Measurements from ENCODE around the gene PIGQ. TPM values are rescaled to one million over a fixed set of nuclear protein-coding genes. Genes with fewer than 3 reads are reported as not detected.

PIGQ gene
- total RNA-seq (2012; rRNA removed), result 5.9 and 7.2 TPM in 2 replicates
- polyA plus RNA-seq (2012; rRNA removed), result 36.8 and 40.5 TPM in 2 replicates
- polyA plus RNA-seq (2012; cell fraction: cytosol; rRNA removed), result 16.5 and 38.0 TPM in 2 replicates
- polyA plus RNA-seq (2012; cell fraction: nucleus; rRNA removed; ENCODE audit: low replicate concordance), result 111 and 325 TPM in 2 replicates
- percentile 48 among the genes with signal in this experiment for Bru-seq, nascent RNA
- BruChase-seq, experiment 1, labeled RNA remaining after a 6-hour chase, result percentile 78 among the genes with signal in this experiment
- BruChase-seq, experiment 2, labeled RNA remaining after a 2-hour chase, result percentile 64 among the genes with signal in this experiment
- long read RNA-seq, transcript PIGQ-203 (11 exons, 3,006 nt), result major isoform, 6 of 21 reads
- long read RNA-seq, partial matches to known transcripts, result 5 of 21 reads
- long read RNA-seq, other reads (novel, unspliced or antisense), result 4 of 21 reads

DNA sequence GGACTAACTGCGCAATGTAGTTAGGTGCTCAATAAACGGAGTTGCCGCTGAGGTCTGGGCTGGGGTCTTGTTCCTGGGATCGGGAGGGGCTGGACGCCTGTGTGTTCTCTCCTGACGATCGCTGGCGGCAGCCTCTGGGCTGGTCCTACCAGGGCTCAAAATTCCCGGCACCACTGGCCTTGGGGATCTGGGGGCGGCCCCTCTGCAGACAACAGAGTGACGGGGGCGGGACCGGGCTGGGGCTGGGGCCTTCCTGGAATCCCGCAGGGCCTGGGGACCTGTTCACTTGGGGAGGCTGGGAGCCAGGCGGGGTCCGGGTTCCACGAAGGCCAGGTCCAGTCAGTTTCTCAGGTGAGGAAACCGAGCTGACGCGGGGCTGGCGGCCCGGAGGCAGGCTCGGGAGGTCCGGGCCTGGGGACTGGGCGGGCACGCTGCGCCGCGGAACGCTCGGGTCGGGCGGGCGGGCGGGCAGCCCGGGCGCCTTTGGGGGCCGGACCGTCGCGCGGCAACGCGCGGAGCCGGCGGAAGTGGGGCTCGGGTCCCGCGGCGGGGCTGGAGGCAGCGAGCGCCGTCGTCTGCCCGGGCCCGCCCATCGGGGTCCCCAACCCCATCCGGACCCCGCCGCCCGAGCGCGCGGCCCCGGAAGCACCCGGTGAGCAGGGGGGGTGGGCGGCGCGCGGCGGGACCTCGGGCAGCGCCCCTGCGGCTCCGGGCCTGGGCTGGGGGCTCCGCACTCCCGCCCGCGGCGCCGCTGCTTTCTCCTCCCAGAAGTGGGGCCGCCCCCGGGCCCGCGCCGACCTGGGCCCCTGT lies at the start of gene PIGQ:
Gene PIGQ (plus strand): TSS at position 524 of the 810 bp plus-strand sequence. CDS start 4,107 bp downstream, outside the sequence.
- peak within 1 kb of the TSS; percentile 88 for H2BK120ac ChIP-seq (ENCODE audit: low read depth, low read length)
- peak within 1 kb of the TSS; percentile 92 to 99 for H4K8ac ChIP-seq (ENCODE audit: low read depth in 2 of 2, low read length in 2 of 2)
- peaks cover 3 to 27% of the 10 kb centered on the region in 2 experiments; a peak in 2 of 4 replicates for H3K79me1 ChIP-seq (ENCODE audit: low read depth in 1 of 2, low read length in 2 of 2)
- H3K4me1 ChIP-seq (ENCODE audit: control insufficient read depth, insufficient read depth, low read length), result peaks cover 23% of the 10 kb centered on the region
- peaks cover 4% of the 10 kb centered on the region; the same call in 1 of the 2 replicates for H3K9me1 ChIP-seq (ENCODE audit: insufficient read depth, low read length)
- in situ Hi-C loops (cut with MboI; ENCODE audit: low sequenced_read_pairs) (no loop called here), intact Hi-C loops (cut with micrococcal nuclease) (no loop called here), dilution Hi-C loops (cut with HindIII; ENCODE audit: low sequenced_read_pairs, unreplicated experiment) (no loop called here)
- H3K4me2 ChIP-seq (ENCODE audit: low read depth, low read length), result peak within 1 kb of the TSS; percentile 82
- ATAC-seq (ENCODE audit: low read depth), result peak; percentile 84
- no peak; the same call in 1 of the 2 replicates for TF ChIP-seq POLR2A (IDR thresholded peaks at IDR 0.05; ENCODE audit: low read depth, low read length)
- no peak for TF ChIP-seq SMC3 (IDR thresholded peaks at IDR 0.05; ENCODE audit: low read depth, low read length)
- TF ChIP-seq MXI1 (IDR thresholded peaks at IDR 0.05; ENCODE audit: borderline replicate concordance, low read depth, low read length), result no peak
- no peak for TF ChIP-seq MAZ (IDR thresholded peaks at IDR 0.05; ENCODE audit: borderline replicate concordance, low read depth, low read length)
- no peak for TF ChIP-seq RFX5 (IDR thresholded peaks at IDR 0.05; ENCODE audit: low read depth, low read length)
- TF ChIP-seq MAFK (IDR thresholded peaks at IDR 0.05; ENCODE audit: low read depth, low read length), result no peak
- no peak within 1 kb of the TSS for H2BK15ac ChIP-seq (ENCODE audit: low read depth, low read length)
- H2AK5ac ChIP-seq (ENCODE audit: low read depth, low read length), result peak within 1 kb of the TSS; percentile 54; the same call in 1 of the 2 replicates
- ChIA-PET CTCF (no interaction called here), POLR2A (ENCODE audit: unreplicated experiment) (no interaction called here)
- peak within 1 kb of the TSS; percentile 93 for H3K4me3 ChIP-seq (ENCODE audit: insufficient read depth, low read depth, low read length)
- peaks cover 8% of the 10 kb centered on the region for H4K20me1 ChIP-seq (ENCODE audit: insufficient read depth, low read length)
- no peaks in the 10 kb centered on the region for H3K9me3 ChIP-seq (ENCODE audit: control insufficient read depth, insufficient read depth, low read length)
- H3K4ac ChIP-seq (ENCODE audit: low read depth, low read length), result peak within 1 kb of the TSS; percentile 93
- WGBS, 2 experiments (ENCODE audit: extremely low coverage in 2 of 2, insufficient read length in 1 of 2), result 1% methylated on average over 43 of the region's 87 CpGs; no CpG with 5 or more reads in 1 of the 2 experiments
- H2BK20ac ChIP-seq (ENCODE audit: low read depth, low read length), result no peak within 1 kb of the TSS
- H3K23ac ChIP-seq (ENCODE audit: low read depth, low read length), result peak within 1 kb of the TSS; percentile 99
- H2BK5ac ChIP-seq (ENCODE audit: low read depth, low read length, poor library complexity, severe bottlenecking), result peak within 1 kb of the TSS; percentile 95
- DNase-seq, result peak; percentile 35
- peak within 1 kb of the TSS; percentile 84 for H4K91ac ChIP-seq (ENCODE audit: insufficient read depth, low read depth, low read length)
- H2AK9ac ChIP-seq (replicated peaks; ENCODE audit: low read depth, low read length, poor library complexity), result peak within 1 kb of the TSS; percentile 93
- H3K18ac ChIP-seq (ENCODE audit: low read depth, low read length), result peak within 1 kb of the TSS; percentile 95; the same call in 1 of the 2 replicates
- peak within 1 kb of the TSS; percentile 99 for H4K5ac ChIP-seq (ENCODE audit: low read depth, low read length)
- H3K36me3 ChIP-seq (ENCODE audit: control insufficient read depth, insufficient read depth, low read length), result peaks cover 8% of the 10 kb centered on the region; the same call in 1 of the 2 replicates
- H2AFZ ChIP-seq (replicated peaks; ENCODE audit: low read length, poor library complexity), result peak within 1 kb of the TSS; percentile 97
- no peaks in the 10 kb centered on the region for H3K27me3 ChIP-seq (ENCODE audit: control insufficient read depth, insufficient read depth, low read length)
- no TSS peak for BruUV-seq (replicated peaks)
- peak within 1 kb of the TSS; percentile 97 for H3K27ac ChIP-seq (ENCODE audit: insufficient read depth, low read length)
- H3K9ac ChIP-seq (ENCODE audit: low read depth, low read length), result peak within 1 kb of the TSS; percentile 97
- H3K56ac ChIP-seq (ENCODE audit: extremely low read depth, insufficient read depth, low read length), result peak within 1 kb of the TSS; percentile 71; the same call in 1 of the 2 replicates
- peak within 1 kb of the TSS; percentile 92 for H3K14ac ChIP-seq (replicated peaks; ENCODE audit: low read depth, low read length)

Data from IMR-90 (cell line).